IMR-90 (cell line): Measurements from ENCODE around the gene PRKN. TPM values are rescaled to one million over a fixed set of nuclear protein-coding genes. Genes with fewer than 3 reads are reported as not detected.

ENCODE experiments used
- ATAC-seq: fragments of 200-7000 bp; cut with Tn5 transposase; 2 replicates; pipeline ENCODE4 v1.9.1; 2020; ENCODE audit warnings: low read depth, mild to moderate bottlenecking, moderate library complexity
- BruUV-seq: library from RNA; stranded (reverse); fragments of 400-500 nt; replicated peaks from 2 replicates; lab custom pipeline; 2021; lab: Mats Ljungman, UMichigan
- CTCF ChIA-PET: fragments of 300-600 bp; formaldehyde crosslinking; extraction: SDS; loops from one replicate; lab custom pipeline; 2021; ENCODE audit warnings: antibody characterized with exemption; lab: Yijun Ruan, JAX
- POLR2A ChIA-PET: fragments of 300-600 bp; sonication (Branson Sonifier 250); formaldehyde crosslinking; loops from one replicate; lab custom pipeline; 2022; ENCODE audit warnings: antibody characterized with exemption; ENCODE audit not compliant: unreplicated experiment; lab: Charles Lee
- DNase-seq: peaks from one replicate; pipeline ENCODE4 v3.0.0; 2013
- H2AFZ ChIP-seq: replicated peaks from 2 replicates; pipeline ENCODE3; 2013; ENCODE audit warnings: low read length, mild to moderate bottlenecking; ENCODE audit not compliant: poor library complexity
- H2AK5ac ChIP-seq: 2 replicates; pipeline ENCODE4 v1.6.1; 2013; ENCODE audit warnings: low read depth, low read length, inconsistent platforms
- H2AK9ac ChIP-seq: replicated peaks from 2 replicates; pipeline ENCODE3; 2013; ENCODE audit warnings: mild to moderate bottlenecking, low read depth, low read length, moderate library complexity; ENCODE audit not compliant: poor library complexity
- H2BK120ac ChIP-seq: 2 replicates; pipeline ENCODE4 v1.6.1; 2013; ENCODE audit warnings: low read depth, low read length, inconsistent platforms
- H2BK15ac ChIP-seq: 3 replicates; pipeline ENCODE4 v1.6.1; 2013; ENCODE audit warnings: low read depth, low read length, inconsistent platforms
- H2BK20ac ChIP-seq: 2 replicates; pipeline ENCODE4 v1.6.1; 2013; ENCODE audit warnings: low read depth, mild to moderate bottlenecking, inconsistent platforms, low read length, moderate library complexity
- H2BK5ac ChIP-seq: 2 replicates; pipeline ENCODE4 v1.6.1; 2013; ENCODE audit warnings: mild to moderate bottlenecking, low read depth, low read length, inconsistent platforms; ENCODE audit not compliant: poor library complexity, severe bottlenecking
- H3K14ac ChIP-seq: replicated peaks from 2 replicates; pipeline ENCODE4 v1.6.1; 2013; ENCODE audit warnings: low read depth, low read length, inconsistent platforms
- H3K18ac ChIP-seq: 2 replicates; pipeline ENCODE4 v1.6.1; 2013; ENCODE audit warnings: low read depth, low read length, control low read depth
- H3K23ac ChIP-seq: 2 replicates; pipeline ENCODE4 v1.6.1; 2013; ENCODE audit warnings: low read depth, low read length, inconsistent platforms
- H3K27ac ChIP-seq: 2 replicates; pipeline ENCODE4 v1.5.1; 2013; ENCODE audit warnings: mild to moderate bottlenecking, control low read depth, low read length; ENCODE audit not compliant: insufficient read depth
- H3K27me3 ChIP-seq: 2 replicates; pipeline ENCODE4 v1.6.1; 2013; ENCODE audit warnings: low read length; ENCODE audit not compliant: control insufficient read depth, insufficient read depth
- H3K36me3 ChIP-seq: 2 replicates; pipeline ENCODE4 v1.6.1; 2013; ENCODE audit warnings: low read length, mixed read lengths; ENCODE audit not compliant: control insufficient read depth, insufficient read depth
- H3K4ac ChIP-seq: 2 replicates; pipeline ENCODE4 v1.6.1; 2013; ENCODE audit warnings: low read depth, low read length, inconsistent platforms
- H3K4me1 ChIP-seq: 2 replicates; pipeline ENCODE4 v1.6.1; 2013; ENCODE audit warnings: low read length, mixed read lengths; ENCODE audit not compliant: control insufficient read depth, insufficient read depth
- H3K4me2 ChIP-seq: 2 replicates; pipeline ENCODE4 v1.6.1; 2013; ENCODE audit warnings: low read depth, mild to moderate bottlenecking, control low read depth, low read length, moderate library complexity
- H3K4me3 ChIP-seq: 2 replicates; pipeline ENCODE4 v1.5.1; 2013; ENCODE audit warnings: low read depth, mild to moderate bottlenecking, control low read depth, low read length, moderate library complexity; ENCODE audit not compliant: insufficient read depth
- H3K56ac ChIP-seq: 2 replicates; pipeline ENCODE4 v1.6.1; 2013; ENCODE audit warnings: low read length, inconsistent platforms; ENCODE audit not compliant: insufficient read depth; ENCODE audit errors: extremely low read depth
- H3K79me1 ChIP-seq, 2 experiments: 2 replicates each; pipeline ENCODE4 v1.6.1; 2013; ENCODE audit warnings: low read length in 2 of 2, inconsistent platforms in 1 of 2, low read depth in 1 of 2
- H3K9ac ChIP-seq: 2 replicates; pipeline ENCODE4 v1.6.1; 2013; ENCODE audit warnings: low read depth, low read length, control low read depth
- H3K9me1 ChIP-seq: 2 replicates; pipeline ENCODE4 v1.6.1; 2013; ENCODE audit warnings: low read length, inconsistent platforms; ENCODE audit not compliant: insufficient read depth
- H3K9me3 ChIP-seq: 2 replicates; pipeline ENCODE4 v1.6.1; 2013; ENCODE audit warnings: low read length; ENCODE audit not compliant: control insufficient read depth, insufficient read depth
- H4K20me1 ChIP-seq: 2 replicates; pipeline ENCODE4 v1.6.1; 2013; ENCODE audit warnings: low read length, inconsistent platforms; ENCODE audit not compliant: insufficient read depth
- H4K5ac ChIP-seq: 2 replicates; pipeline ENCODE4 v1.6.1; 2013; ENCODE audit warnings: mild to moderate bottlenecking, low read depth, low read length, control low read depth
- H4K8ac ChIP-seq, 2 experiments: 2 replicates each; pipeline ENCODE4 v1.6.1; 2013; ENCODE audit warnings: low read depth in 2 of 2, low read length in 2 of 2, control low read depth in 1 of 2, inconsistent platforms in 1 of 2
- H4K91ac ChIP-seq: 2 replicates; pipeline ENCODE4 v1.6.1; 2013; ENCODE audit warnings: low read depth, low read length, inconsistent platforms; ENCODE audit not compliant: insufficient read depth
- BHLHE40 ChIP-seq: fragments of 150-350 bp; IDR thresholded peaks from 2 replicates; pipeline ENCODE4 v1.6.1; 2016; ENCODE audit warnings: mild to moderate bottlenecking, low read depth, low read length
- CEBPB ChIP-seq: IDR thresholded peaks from 2 replicates; pipeline ENCODE4 v1.6.1; 2012; ENCODE audit warnings: low read depth, low read length, improper control_type of control experiment
- CHD1 ChIP-seq: IDR thresholded peaks from 2 replicates; pipeline ENCODE4 v1.6.1; 2012; ENCODE audit warnings: low read depth, low read length, improper control_type of control experiment
- FOS ChIP-seq: fragments of 150-350 bp; IDR thresholded peaks from 2 replicates; pipeline ENCODE4 v1.6.1; 2016; ENCODE audit warnings: low read depth, low read length
- MAFK ChIP-seq: IDR thresholded peaks from 2 replicates; pipeline ENCODE4 v1.6.1; 2012; ENCODE audit warnings: low read depth, low read length, improper control_type of control experiment
- MXI1 ChIP-seq: IDR thresholded peaks from 2 replicates; pipeline ENCODE4 v1.6.1; 2012; ENCODE audit warnings: low read depth, mild to moderate bottlenecking, low read length, moderate library complexity, borderline replicate concordance
- NFE2L2 ChIP-seq: fragments of 150-350 bp; IDR thresholded peaks from 2 replicates; pipeline ENCODE4 v1.6.1; 2016; ENCODE audit warnings: low read depth, mild to moderate bottlenecking, low read length
- POLR2A ChIP-seq: IDR thresholded peaks from 2 replicates; pipeline ENCODE4 v1.6.1; 2012; ENCODE audit warnings: mild to moderate bottlenecking, low read depth, low read length
- RAD21 ChIP-seq: IDR thresholded peaks from 2 replicates; pipeline ENCODE4 v1.6.1; 2012; ENCODE audit warnings: low read length, improper control_type of control experiment
- RCOR1 ChIP-seq: IDR thresholded peaks from 2 replicates; pipeline ENCODE4 v1.6.1; 2012; ENCODE audit warnings: mild to moderate bottlenecking, low read length, improper control_type of control experiment; ENCODE audit not compliant: insufficient replicate concordance
- RFX5 ChIP-seq: IDR thresholded peaks from 2 replicates; pipeline ENCODE4 v1.8.0; 2012; ENCODE audit warnings: low read depth, mild to moderate bottlenecking, low read length, moderate library complexity
- WGBS, 2 experiments: methylation state at CpG; one replicate each; pipeline versions ENCODE4 v1.1.5 to v1.1.7; 2013; ENCODE audit warnings: missing lambda C conversion rate in 2 of 2; ENCODE audit not compliant: insufficient read length in 1 of 2; ENCODE audit errors: extremely low coverage in 2 of 2; 5-methylcytosine and 5-hydroxymethylcytosine counted together
- dilution Hi-C: fragments of 300-500 bp; cut with HindIII; formaldehyde crosslinking; loops from one replicate; pipeline ENCODE4 v1.14.3; 2018; ENCODE audit warnings: low sequenced_read_pairs; ENCODE audit not compliant: unreplicated experiment
- in situ Hi-C: fragments of 300-500 bp; cut with MboI; formaldehyde crosslinking; loops from 3 replicates; pipeline ENCODE4 v1.14.3; 2019; ENCODE audit warnings: low sequenced_read_pairs, inconsistent platforms, mixed read lengths
- intact Hi-C: fragments of 100-400 bp; cut with micrococcal nuclease; formaldehyde crosslinking; loops from 2 replicates; pipeline ENCODE4 v1.10.0; 2022
- polyA plus RNA-seq, 3 experiments: library from polyadenylated mRNA; depleted of rRNA; stranded (reverse); fragments of >200 nt; gene quantifications; 2 replicates each; pipeline ENCODE4 v1.2.3, GENCODE V29; 2012; ENCODE audit warnings: low replicate concordance in 1 of 3
- total RNA-seq: library from RNA; depleted of rRNA; stranded (reverse); fragments of >200 nt; gene quantifications from 2 replicates; pipeline ENCODE4 v1.2.3, GENCODE V29; 2012
- TF ChIP-seq, protein P1 (sequence below): conservative IDR thresholded peaks from 2 replicates; pipeline ENCODE4 v1.5.1; 2012; ENCODE audit warnings: mild to moderate bottlenecking, low read depth, low read length, improper control_type of control experiment
- TF ChIP-seq, protein P2 (sequence below): fragments of 150-350 bp; IDR thresholded peaks from 2 replicates; pipeline ENCODE4 v1.6.1; 2016; ENCODE audit warnings: low read depth, mild to moderate bottlenecking, low read length, moderate library complexity, borderline replicate concordance
- TF ChIP-seq, protein P3 (sequence below): fragments of 150-350 bp; IDR thresholded peaks from 2 replicates; pipeline ENCODE4 v1.6.1; 2017; ENCODE audit warnings: mild to moderate bottlenecking, antibody characterized with exemption, low read length, low read depth

The PRKN gene
- total and polyA plus RNA-seq, 2 of the 4 experiments (the other 2 are of a cell fraction), result 0.15 to 0.18 TPM

- ATAC-seq (no peak), DNase-seq (no peak)
- no peak overlapping the region for H4K91ac ChIP-seq
- H2BK15ac ChIP-seq, result no peak overlapping the region
- H3K27me3 ChIP-seq, result no peaks in the 10 kb centered on the region
- no peak overlapping the region for H3K18ac ChIP-seq
- H3K4me1 ChIP-seq, result no peaks in the 10 kb centered on the region
- H2BK20ac ChIP-seq, result no peak overlapping the region
- H3K79me1 ChIP-seq, result no peaks in the 10 kb centered on the region
- no peaks in the 10 kb centered on the region for H3K9me1 ChIP-seq
- no peak overlapping the region for H2BK5ac ChIP-seq
- H2AFZ ChIP-seq, result no peak overlapping the region
- dilution Hi-C loops (no loop called here), intact Hi-C loops (no loop called here), in situ Hi-C loops (no loop called here)
- H3K36me3 ChIP-seq, result no peaks in the 10 kb centered on the region
- no peak overlapping the region for H3K9ac ChIP-seq
- H2BK120ac ChIP-seq, result no peak overlapping the region
- peaks cover 8% of the 10 kb centered on the region for H3K9me3 ChIP-seq
- no peak overlapping the region for H3K23ac ChIP-seq
- H2AK5ac ChIP-seq, result no peak overlapping the region
- H3K56ac ChIP-seq, result no peak overlapping the region
- no peak overlapping the region for H3K4me2 ChIP-seq
- H3K4me3 ChIP-seq, result no peak overlapping the region
- H4K5ac ChIP-seq, result no peak overlapping the region
- TF ChIP-seq POLR2A, result no peak
- TF ChIP-seq RFX5, result no peak
- no peak for TF ChIP-seq MAFK
- no peak for TF ChIP-seq RAD21
- TF ChIP-seq CEBPB, result no peak
- TF ChIP-seq, protein P1, sequence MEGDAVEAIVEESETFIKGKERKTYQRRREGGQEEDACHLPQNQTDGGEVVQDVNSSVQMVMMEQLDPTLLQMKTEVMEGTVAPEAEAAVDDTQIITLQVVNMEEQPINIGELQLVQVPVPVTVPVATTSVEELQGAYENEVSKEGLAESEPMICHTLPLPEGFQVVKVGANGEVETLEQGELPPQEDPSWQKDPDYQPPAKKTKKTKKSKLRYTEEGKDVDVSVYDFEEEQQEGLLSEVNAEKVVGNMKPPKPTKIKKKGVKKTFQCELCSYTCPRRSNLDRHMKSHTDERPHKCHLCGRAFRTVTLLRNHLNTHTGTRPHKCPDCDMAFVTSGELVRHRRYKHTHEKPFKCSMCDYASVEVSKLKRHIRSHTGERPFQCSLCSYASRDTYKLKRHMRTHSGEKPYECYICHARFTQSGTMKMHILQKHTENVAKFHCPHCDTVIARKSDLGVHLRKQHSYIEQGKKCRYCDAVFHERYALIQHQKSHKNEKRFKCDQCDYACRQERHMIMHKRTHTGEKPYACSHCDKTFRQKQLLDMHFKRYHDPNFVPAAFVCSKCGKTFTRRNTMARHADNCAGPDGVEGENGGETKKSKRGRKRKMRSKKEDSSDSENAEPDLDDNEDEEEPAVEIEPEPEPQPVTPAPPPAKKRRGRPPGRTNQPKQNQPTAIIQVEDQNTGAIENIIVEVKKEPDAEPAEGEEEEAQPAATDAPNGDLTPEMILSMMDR, result no peak
- TF ChIP-seq MXI1, result no peak
- TF ChIP-seq, protein P2, sequence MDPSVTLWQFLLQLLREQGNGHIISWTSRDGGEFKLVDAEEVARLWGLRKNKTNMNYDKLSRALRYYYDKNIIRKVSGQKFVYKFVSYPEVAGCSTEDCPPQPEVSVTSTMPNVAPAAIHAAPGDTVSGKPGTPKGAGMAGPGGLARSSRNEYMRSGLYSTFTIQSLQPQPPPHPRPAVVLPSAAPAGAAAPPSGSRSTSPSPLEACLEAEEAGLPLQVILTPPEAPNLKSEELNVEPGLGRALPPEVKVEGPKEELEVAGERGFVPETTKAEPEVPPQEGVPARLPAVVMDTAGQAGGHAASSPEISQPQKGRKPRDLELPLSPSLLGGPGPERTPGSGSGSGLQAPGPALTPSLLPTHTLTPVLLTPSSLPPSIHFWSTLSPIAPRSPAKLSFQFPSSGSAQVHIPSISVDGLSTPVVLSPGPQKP, result no peak
- TF ChIP-seq CHD1, result no peak
- TF ChIP-seq BHLHE40, result no peak
- TF ChIP-seq NFE2L2, result no peak
- no peak for TF ChIP-seq RCOR1
- no peak for TF ChIP-seq FOS
- TF ChIP-seq, protein P3, sequence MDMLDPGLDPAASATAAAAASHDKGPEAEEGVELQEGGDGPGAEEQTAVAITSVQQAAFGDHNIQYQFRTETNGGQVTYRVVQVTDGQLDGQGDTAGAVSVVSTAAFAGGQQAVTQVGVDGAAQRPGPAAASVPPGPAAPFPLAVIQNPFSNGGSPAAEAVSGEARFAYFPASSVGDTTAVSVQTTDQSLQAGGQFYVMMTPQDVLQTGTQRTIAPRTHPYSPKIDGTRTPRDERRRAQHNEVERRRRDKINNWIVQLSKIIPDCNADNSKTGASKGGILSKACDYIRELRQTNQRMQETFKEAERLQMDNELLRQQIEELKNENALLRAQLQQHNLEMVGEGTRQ, result no peak
- no peak overlapping the region for H3K4ac ChIP-seq
- 49% methylated on average over 4 of the region's 4 CpGs; no CpG with 5 or more reads in 1 of the 2 experiments for WGBS, 2 experiments
- POLR2A ChIA-PET, result no interaction called here
- CTCF ChIA-PET, result no interaction called here
- no peaks in the 10 kb centered on the region for H4K20me1 ChIP-seq
- no peak overlapping the region for H4K8ac ChIP-seq
- no peak overlapping the region for H3K27ac ChIP-seq
- no peak overlapping the region for H2AK9ac ChIP-seq
- no TSS peak for BruUV-seq
- no peak overlapping the region for H3K14ac ChIP-seq
Observed at GRCh38 chr6:161869491-161869890, 858.1 kb downstream of the PRKN start.
